AG04449 (cell line): ENCODE results near the gene CTNNA2.

ENCODE experiments used
- CTCF ChIA-PET: fragments of 350-600 bp; formaldehyde crosslinking; extraction: SDS; loops from one replicate; lab custom pipeline; 2021; ENCODE audit warnings: antibody characterized with exemption; lab: Yijun Ruan, JAX
- POLR2A ChIA-PET: fragments of 400-600, 350-600 bp; formaldehyde crosslinking; extraction: SDS; loops from one replicate; lab custom pipeline; 2020; ENCODE audit warnings: antibody characterized with exemption, inconsistent platforms; lab: Yijun Ruan, JAX
- DNase-seq: peaks from one replicate; pipeline ENCODE4 v3.0.0-alpha.2; 2010; ENCODE audit warnings: low read depth, low spot score
- H3K4me3 ChIP-seq: 2 replicates; pipeline ENCODE4 v1.5.1; 2011; ENCODE audit warnings: low read depth, mild to moderate bottlenecking, control low read depth, low read length
- TF ChIP-seq, protein P1 (sequence below): IDR thresholded peaks from one replicate; pipeline ENCODE4 v1.5.1; 2011; ENCODE audit warnings: mild to moderate bottlenecking, moderate library complexity, low read length, control low read depth, inconsistent platforms; ENCODE audit not compliant: insufficient read depth; ENCODE audit errors: missing control alignments

The CTNNA2 gene

GRCh38 chr2:79512442-79513401, at the start of gene CTNNA2:
Gene CTNNA2, plus strand, starts transcription at chr2:79513051.
- H3K4me3 ChIP-seq = no peak within 1 kb of the TSS
- POLR2A ChIA-PET = no interaction called here
- CTCF ChIA-PET = no interaction called here
- TF ChIP-seq, protein P1, sequence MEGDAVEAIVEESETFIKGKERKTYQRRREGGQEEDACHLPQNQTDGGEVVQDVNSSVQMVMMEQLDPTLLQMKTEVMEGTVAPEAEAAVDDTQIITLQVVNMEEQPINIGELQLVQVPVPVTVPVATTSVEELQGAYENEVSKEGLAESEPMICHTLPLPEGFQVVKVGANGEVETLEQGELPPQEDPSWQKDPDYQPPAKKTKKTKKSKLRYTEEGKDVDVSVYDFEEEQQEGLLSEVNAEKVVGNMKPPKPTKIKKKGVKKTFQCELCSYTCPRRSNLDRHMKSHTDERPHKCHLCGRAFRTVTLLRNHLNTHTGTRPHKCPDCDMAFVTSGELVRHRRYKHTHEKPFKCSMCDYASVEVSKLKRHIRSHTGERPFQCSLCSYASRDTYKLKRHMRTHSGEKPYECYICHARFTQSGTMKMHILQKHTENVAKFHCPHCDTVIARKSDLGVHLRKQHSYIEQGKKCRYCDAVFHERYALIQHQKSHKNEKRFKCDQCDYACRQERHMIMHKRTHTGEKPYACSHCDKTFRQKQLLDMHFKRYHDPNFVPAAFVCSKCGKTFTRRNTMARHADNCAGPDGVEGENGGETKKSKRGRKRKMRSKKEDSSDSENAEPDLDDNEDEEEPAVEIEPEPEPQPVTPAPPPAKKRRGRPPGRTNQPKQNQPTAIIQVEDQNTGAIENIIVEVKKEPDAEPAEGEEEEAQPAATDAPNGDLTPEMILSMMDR = no peak
- no peak for DNase-seq

DNA sequence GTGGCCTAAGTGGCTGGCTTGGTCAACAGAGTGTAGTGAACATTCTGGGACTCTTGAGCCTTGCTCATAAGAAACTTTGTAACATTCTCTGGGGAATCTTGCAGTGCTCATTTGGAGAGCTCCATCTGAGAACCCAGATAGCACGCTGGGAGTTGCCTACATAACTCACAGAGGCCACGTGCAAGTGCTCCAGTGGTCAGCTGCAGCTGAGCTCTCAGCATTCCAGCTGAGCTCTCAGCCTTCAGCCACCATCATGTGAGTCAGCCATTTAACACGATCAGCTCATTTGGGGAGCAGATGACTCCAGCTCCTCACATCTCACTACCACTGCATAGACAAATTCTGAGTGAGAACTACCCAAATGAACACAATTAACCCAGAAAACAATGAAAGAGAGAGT, 25.5 kb upstream of the CTNNA2 start:
- no peak overlapping the region for H3K4me3 ChIP-seq
- TF ChIP-seq, protein P1 = no peak
- ChIA-PET CTCF (no interaction called here), POLR2A (no interaction called here)
- no peak for DNase-seq

- DNase-seq = no peak
Observed at GRCh38 chr2:79511320-79511951, 1.4 kb upstream of the CTNNA2 start.

DNA sequence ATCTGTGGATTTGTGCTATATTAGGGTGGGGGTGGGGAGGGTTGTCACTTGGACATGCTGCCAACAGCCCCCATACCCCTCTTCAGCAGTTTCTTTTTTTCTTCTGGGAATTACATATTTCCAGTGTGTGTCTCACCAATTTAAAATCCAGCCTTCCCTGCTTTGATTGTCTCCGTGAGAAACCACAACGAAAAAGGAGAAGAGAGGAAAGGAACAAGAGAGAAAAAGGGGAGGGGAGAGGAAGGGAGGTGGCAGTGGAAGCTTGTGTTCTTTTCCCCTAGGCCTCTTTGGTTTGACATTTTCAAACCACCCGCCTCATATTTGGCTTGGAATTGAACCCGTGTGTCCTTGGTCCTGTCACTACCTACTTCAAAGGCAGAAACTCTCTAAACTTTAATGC, 860 bp downstream of the CTNNA2 start:
- CTCF ChIA-PET = no interaction called here
- no peak for DNase-seq
- no peak overlapping the region for H3K4me3 ChIP-seq
- TF ChIP-seq, protein P1 = no peak
- POLR2A ChIA-PET = no interaction called here

More at GRCh38 chr2:79511320-79511951, 1.4 kb upstream of the CTNNA2 start:
- no peak overlapping the region for H3K4me3 ChIP-seq
- CTCF ChIA-PET = no interaction called here
- TF ChIP-seq, protein P1 = no peak
- POLR2A ChIA-PET = no interaction called here

DNA sequence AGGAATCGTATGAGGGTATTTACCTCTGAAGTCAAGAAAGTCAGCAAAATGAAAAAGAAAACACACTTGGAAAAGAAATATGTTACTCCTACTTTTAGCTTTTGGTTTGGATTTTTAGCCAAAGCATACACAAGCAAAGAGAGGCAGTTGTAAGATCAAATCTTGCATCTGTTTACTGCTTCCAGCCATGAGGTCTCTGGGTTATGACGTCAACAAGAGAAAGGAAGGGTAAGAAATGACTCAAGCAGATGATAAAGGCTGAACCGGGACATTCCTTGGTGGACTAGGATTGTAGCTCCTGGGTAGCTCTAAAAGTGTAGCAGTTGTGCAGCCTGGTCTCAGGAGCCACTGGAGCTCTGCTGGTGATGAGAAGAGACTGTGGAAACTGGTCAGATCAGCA, 16.8 kb downstream of the CTNNA2 start:
- TF ChIP-seq, protein P1 = no peak
- no peak for DNase-seq
- no peak overlapping the region for H3K4me3 ChIP-seq
- POLR2A ChIA-PET = no interaction called here
- CTCF ChIA-PET = no interaction called here

- DNase-seq = no peak
- no peak overlapping the region for H3K4me3 ChIP-seq
- POLR2A ChIA-PET = no interaction called here
- CTCF ChIA-PET = no interaction called here
- TF ChIP-seq, protein P1 = no peak
Observed at GRCh38 chr2:79530443-79530842, 17.6 kb downstream of the CTNNA2 start.
